OCI-LY3 (cell line): ENCODE measurements around the gene UNKL.

ENCODE experiments used
- H2AFZ ChIP-seq: fragments of 200-600, 300-600 bp; shearing (Covaris generic); 2 replicates; pipeline ENCODE4 v1.6.0; 2014; ENCODE audit warnings: antibody characterized with exemption, low read depth, low read length
- H3K27ac ChIP-seq: fragments of 200-600, 300-600 bp; sonication (generic); 2 replicates; pipeline ENCODE4 v1.5.1; 2014; ENCODE audit warnings: mild to moderate bottlenecking, low read length, moderate library complexity, mixed read lengths
- H3K27me3 ChIP-seq: fragments of 200-600, 300-600 bp; sonication (generic); 2 replicates; pipeline ENCODE4 v1.6.1; 2014; ENCODE audit warnings: low read depth, low read length, mixed read lengths
- H3K36me3 ChIP-seq: fragments of 200-600, 300-600 bp; sonication (generic); replicated peaks from 2 replicates; pipeline ENCODE3; 2014; ENCODE audit warnings: low read depth, low read length, mixed read lengths
- H3K4me1 ChIP-seq: fragments of 300-600, 200-600 bp; sonication (generic); 2 replicates; pipeline ENCODE4 v1.6.1; 2014; ENCODE audit warnings: low read length, mixed read lengths
- H3K4me2 ChIP-seq: fragments of 200-600, 300-600 bp; sonication (generic); 2 replicates; pipeline ENCODE4 v1.6.1; 2014; ENCODE audit warnings: low read length, mixed read lengths
- H3K4me3 ChIP-seq: fragments of 300-600, 200-600 bp; sonication (generic); 2 replicates; pipeline ENCODE4 v1.5.1; 2014; ENCODE audit warnings: antibody characterized with exemption, mild to moderate bottlenecking, low read length, moderate library complexity
- H3K79me2 ChIP-seq: fragments of 300-600, 200-600 bp; shearing (Covaris generic); 2 replicates; pipeline ENCODE4 v1.6.1; 2014; ENCODE audit warnings: mild to moderate bottlenecking, low read length, mixed read lengths
- H3K9ac ChIP-seq: fragments of 300-600, 200-600 bp; shearing (Covaris generic); 2 replicates; pipeline ENCODE4 v1.6.0; 2014; ENCODE audit warnings: mild to moderate bottlenecking, low read length, moderate library complexity
- H3K9me3 ChIP-seq: fragments of 200-600, 300-600 bp; shearing (Covaris generic); 2 replicates; pipeline ENCODE4 v1.6.1; 2014; ENCODE audit warnings: low read length, mixed read lengths; ENCODE audit not compliant: insufficient read depth
- H4K20me1 ChIP-seq: fragments of 200-600, 300-600 bp; sonication (generic); 2 replicates; pipeline ENCODE4 v1.6.1; 2016; ENCODE audit warnings: low read length, mixed read lengths; ENCODE audit not compliant: insufficient read depth
- EZH2phosphoT487 ChIP-seq: fragments of 200-600 bp; shearing (Covaris generic); IDR thresholded peaks from 2 replicates; pipeline ENCODE4 v1.6.1; 2018; ENCODE audit warnings: antibody characterized with exemption, mixed run types, low read depth
- TF ChIP-seq, protein P1 (sequence below): fragments of 200-600, 300-600 bp; sonication (generic); IDR thresholded peaks from 2 replicates; pipeline ENCODE4 v1.5.1; 2014; ENCODE audit warnings: antibody characterized with exemption, low read length, low read depth

Gene UNKL

DNA sequence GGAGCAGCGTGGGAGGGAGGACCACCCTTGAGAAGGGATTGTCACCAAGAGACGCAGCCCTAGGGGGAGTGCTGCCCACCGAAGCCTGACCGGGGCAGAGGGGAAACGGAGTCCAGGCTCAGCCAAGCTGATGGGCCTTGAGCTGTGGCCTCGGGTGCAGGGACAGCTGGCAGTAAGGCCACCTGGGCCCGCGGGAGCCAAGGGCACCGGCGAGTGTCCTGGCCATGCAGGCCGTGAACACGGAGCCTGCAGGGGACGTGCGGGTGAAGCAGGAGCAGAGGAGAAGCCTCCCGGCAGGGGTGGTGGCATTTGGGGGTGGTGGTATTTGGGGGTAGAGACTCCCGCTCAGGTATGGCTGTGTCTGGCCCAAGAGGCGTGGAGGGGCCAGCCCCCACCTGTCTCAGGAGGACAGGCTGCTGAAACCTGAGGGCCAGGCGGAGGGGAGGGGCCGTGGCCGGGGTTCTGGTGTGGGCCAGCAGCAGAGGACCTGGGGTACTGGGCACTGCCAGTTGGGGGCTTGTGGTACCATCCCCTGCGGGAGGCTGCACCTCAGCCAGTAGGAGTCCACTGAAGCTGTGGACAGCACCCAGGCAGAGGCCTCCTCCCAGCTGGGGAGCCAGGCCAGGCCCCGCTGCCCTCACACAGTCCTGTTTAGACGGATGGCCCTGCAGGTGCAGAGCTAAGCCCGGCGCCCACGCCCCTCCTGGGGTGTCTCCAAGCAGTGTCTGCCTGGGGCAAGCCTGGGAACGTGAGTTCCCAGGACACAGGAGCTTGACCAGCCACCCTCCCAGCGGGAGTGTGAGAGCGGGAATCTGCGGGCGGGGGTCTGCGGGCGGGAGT is 58.2 kb downstream of the UNKL start:
- TF ChIP-seq, protein P1, sequence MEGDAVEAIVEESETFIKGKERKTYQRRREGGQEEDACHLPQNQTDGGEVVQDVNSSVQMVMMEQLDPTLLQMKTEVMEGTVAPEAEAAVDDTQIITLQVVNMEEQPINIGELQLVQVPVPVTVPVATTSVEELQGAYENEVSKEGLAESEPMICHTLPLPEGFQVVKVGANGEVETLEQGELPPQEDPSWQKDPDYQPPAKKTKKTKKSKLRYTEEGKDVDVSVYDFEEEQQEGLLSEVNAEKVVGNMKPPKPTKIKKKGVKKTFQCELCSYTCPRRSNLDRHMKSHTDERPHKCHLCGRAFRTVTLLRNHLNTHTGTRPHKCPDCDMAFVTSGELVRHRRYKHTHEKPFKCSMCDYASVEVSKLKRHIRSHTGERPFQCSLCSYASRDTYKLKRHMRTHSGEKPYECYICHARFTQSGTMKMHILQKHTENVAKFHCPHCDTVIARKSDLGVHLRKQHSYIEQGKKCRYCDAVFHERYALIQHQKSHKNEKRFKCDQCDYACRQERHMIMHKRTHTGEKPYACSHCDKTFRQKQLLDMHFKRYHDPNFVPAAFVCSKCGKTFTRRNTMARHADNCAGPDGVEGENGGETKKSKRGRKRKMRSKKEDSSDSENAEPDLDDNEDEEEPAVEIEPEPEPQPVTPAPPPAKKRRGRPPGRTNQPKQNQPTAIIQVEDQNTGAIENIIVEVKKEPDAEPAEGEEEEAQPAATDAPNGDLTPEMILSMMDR, result no peak
- TF ChIP-seq EZH2phosphoT487, result no peak
- H3K27me3 ChIP-seq, result no peaks in the 10 kb centered on the region
- peaks cover 3% of the 10 kb centered on the region for H3K36me3 ChIP-seq
- H3K79me2 ChIP-seq, result peaks cover 77% of the 10 kb centered on the region
- H3K9ac ChIP-seq, result no peak overlapping the region
- H4K20me1 ChIP-seq, result no peaks in the 10 kb centered on the region
- H3K4me1 ChIP-seq, result peaks cover 5% of the 10 kb centered on the region
- H3K9me3 ChIP-seq, result no peaks in the 10 kb centered on the region
- no peak overlapping the region for H3K4me3 ChIP-seq
- H3K4me2 ChIP-seq, result no peak overlapping the region
- H3K27ac ChIP-seq, result no peak overlapping the region
- H2AFZ ChIP-seq, result no peak overlapping the region

DNA sequence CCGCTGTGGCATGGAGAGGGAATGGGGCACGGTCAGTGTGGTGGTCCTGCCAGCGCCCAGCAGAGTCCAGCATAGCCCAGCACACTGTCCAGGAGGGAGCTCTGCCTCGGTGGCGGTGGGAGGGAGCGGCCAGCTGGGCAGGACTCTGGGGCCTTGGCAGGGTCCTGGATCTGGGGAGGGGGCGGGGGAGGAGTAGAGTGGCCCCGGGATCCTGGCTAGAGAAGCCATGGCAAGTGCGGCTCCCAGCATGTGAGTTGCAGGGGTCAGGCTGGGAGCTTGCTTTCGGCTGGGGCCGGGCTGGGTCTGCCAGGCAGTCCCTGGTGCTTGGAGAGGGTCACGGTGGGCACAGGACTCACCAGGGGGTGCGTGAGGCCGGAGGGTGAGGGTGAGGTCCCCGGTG is 58.9 kb downstream of the UNKL start:
- H3K4me3 ChIP-seq, result no peak overlapping the region
- H3K27ac ChIP-seq, result no peak overlapping the region
- H3K9ac ChIP-seq, result no peak overlapping the region
- H3K27me3 ChIP-seq, result no peaks in the 10 kb centered on the region
- peaks cover 77% of the 10 kb centered on the region for H3K79me2 ChIP-seq
- no peaks in the 10 kb centered on the region for H3K9me3 ChIP-seq
- peaks cover under 1% of the 10 kb centered on the region for H3K36me3 ChIP-seq
- H2AFZ ChIP-seq, result no peak overlapping the region
- no peaks in the 10 kb centered on the region for H4K20me1 ChIP-seq
- peaks cover 9% of the 10 kb centered on the region for H3K4me1 ChIP-seq
- no peak overlapping the region for H3K4me2 ChIP-seq
- no peak for TF ChIP-seq EZH2phosphoT487
- TF ChIP-seq, protein P1, result no peak

- Histone ChIP-seq H3K9me3 (no peaks in the 10 kb centered on the region), H3K36me3 (no peaks in the 10 kb centered on the region), H3K9ac (no peak overlapping the region), H3K4me3 (no peak overlapping the region), H3K27me3 (no peaks in the 10 kb centered on the region), H4K20me1 (no peaks in the 10 kb centered on the region), H2AFZ (no peak overlapping the region), H3K4me2 (no peak overlapping the region), H3K79me2 (peaks cover 79% of the 10 kb centered on the region), H3K4me1 (peaks cover 13% of the 10 kb centered on the region), H3K27ac (no peak overlapping the region)
- no peak for TF ChIP-seq EZH2phosphoT487
- TF ChIP-seq, protein P1, result no peak
These were observed 59.5 kb downstream of the UNKL start for GRCh38 chr16:1354815-1355540.
